Stimulated activated CD4-positive, alpha-beta T cell treated with anti-CD3 and anti-CD28 coated beads, Interleukin-12 subunit alpha, Interleukin-12 subunit beta, amount 100 ng/mL, for 4 hours (primary cell): ENCODE data around the gene PDE4A.
A peak's percentile ranks its signal among the peaks of the same experiment; 100 is the strongest.
"Not testable (repeated sequence)": the region's sequence is repeated elsewhere in the genome, so short reads cannot be mapped to it uniquely, and the experiment has no call there.

Experiments
- DNase-seq: peaks from one replicate; pipeline ENCODE4 v3.0.0-alpha.2; 2020

PDE4A gene

DNA sequence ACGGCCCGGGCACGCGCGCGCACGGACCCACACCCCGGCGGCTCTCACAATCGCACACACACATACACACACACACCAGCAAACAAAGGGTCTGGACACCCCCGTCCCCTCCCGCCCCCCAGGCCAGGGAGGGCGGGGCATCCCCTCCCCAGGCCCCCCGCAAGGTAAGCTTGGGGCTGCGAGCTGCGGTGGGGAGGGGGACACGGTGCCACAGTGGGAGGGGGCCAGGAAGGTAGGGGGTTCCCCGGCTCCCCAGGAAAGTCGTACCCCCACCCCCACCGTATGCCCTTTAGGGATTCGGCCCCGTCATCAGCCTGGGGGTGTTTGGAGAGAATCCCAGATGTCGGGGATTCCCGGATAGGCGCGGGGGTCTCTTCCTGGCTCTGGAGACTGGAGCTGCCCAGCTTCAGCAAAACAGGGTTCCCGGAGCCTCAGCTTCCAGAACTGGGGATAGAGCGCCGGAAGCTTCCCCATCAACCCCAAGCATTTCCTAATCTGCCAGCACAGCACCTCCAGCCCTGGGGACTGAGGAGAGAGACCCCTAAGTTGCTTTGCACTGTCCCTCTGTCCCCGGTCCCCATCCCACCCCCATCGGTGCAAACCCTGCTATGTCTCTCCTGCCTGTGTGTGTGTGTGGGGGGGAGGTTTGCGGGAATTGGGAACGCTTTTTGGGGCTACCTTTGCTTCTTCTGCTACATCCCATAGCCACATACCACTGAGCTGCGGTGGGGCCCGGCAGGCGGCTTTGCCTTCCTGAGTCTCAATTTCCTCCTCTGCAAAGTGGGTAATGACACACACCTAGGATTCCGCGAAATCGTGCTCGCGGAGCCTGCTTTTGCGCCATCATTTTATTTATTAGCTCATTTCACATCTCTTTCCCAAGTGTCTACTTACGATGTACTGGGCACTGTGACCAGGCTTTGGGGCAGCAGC is 15.2 kb upstream of the PDE4A start:
- DNase-seq: no peak

DNA sequence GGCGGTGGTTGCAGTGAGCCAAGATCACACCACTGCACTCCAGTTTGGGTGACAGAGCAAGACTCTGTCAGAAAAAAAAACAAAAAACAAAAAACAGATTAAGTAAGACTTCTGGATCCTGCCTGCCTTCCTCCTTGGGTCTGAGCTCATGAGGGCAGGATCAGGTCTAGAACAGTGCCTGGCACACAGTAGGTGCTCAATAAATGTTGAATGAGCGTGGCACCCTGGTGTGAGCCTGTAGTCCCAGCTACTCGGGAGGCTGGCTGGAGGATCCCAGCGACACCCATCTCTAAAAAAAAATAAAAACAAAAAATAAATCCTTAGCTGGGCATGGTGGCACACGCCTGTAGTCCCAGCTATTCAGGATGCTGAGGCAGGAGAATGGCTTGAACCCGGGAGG is 14.1 kb upstream of the PDE4A start:
- DNase-seq: no peak

GRCh38 chr19:10407096-10407495 is 13.2 kb upstream of the PDE4A start:
- DNase-seq: no peak

GRCh38 chr19:10408511-10409283 is 11.6 kb upstream of the PDE4A start:
- no peak for DNase-seq

GRCh38 chr19:10411224-10411623 is 9.1 kb upstream of the PDE4A start:
- DNase-seq: not testable (repeated sequence)

DNA sequence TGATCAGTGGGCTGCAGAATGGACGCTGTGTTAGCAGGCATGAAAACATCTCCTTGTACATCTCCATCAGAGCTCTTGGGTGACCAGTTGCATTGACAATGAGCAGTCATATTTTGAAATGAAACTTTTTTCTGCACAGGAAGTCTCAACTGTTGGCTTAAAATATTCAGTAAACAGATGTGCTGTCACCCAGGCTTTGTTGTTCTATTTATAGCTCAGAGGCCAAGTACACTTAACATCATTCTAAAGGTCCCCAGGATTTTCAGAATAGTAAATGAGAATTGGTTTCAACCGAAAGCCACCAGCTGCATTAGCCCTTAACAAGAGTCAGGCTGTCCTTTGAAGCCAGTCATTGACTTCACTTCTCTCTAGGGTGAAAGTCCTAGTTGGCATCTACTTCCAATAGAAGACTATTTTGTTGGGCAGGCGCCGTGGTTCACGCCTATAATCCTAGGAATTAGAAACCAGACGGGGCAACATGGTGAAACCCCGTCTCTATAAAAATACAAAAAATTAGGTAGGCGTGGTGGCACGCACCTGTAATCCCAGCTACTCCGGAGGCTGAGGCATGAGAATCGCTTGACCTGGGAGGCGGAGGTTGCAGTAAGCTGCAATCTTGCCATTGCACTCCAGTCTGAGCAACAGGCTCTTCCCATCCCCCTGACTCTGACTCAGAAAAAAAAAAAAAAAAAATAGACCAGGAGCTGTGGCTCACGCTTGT is 7.9 kb upstream of the PDE4A start:
- DNase-seq: no peak

- DNase-seq: no peak
Observed at GRCh38 chr19:10416083-10416379, 4.3 kb upstream of the PDE4A start.

DNA sequence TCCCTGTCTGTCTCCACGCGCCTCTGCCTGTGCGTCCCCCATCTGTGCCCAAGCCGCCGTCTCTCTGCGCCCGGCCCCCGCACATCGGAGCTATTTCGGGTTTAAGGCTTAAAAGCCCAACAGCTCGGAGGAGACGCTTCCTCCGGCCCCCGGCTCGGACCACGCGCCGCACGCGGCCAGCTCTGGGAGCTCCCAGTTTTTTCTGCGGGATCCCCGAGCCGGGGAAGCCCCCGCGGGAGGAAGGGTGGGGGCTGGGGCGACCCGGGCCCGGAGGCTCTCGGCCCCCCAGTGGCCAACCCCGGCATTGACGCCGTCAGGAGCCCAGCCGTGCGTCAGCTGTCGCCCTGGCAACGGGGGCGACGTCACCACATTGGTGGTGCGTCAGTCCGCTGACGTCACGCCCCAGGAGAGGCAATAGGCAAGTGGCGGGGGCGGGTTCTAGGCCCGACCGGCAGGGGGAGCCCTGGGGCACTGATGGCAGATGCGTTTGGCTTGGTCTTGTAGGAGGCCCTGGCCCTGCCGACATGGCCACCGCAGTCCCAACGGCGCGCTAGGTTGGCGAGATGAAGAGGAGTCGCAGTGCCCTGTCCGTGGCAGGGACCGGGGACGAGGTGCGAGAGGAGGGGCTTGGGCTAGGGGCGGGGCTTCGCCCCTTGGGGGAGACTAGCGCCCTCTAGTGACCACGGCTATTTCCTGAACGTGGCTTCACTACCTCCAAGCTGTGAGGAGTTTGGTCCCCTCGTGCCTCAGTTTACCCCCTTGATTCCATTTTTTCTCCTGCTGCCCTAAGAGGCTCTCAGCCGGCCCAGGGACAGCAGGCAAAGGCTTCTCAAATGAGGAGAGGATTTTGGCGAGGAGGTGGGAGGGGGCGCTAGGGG is 3.7 kb upstream of the PDE4A start:
- peak; percentile 92 for DNase-seq

DNA sequence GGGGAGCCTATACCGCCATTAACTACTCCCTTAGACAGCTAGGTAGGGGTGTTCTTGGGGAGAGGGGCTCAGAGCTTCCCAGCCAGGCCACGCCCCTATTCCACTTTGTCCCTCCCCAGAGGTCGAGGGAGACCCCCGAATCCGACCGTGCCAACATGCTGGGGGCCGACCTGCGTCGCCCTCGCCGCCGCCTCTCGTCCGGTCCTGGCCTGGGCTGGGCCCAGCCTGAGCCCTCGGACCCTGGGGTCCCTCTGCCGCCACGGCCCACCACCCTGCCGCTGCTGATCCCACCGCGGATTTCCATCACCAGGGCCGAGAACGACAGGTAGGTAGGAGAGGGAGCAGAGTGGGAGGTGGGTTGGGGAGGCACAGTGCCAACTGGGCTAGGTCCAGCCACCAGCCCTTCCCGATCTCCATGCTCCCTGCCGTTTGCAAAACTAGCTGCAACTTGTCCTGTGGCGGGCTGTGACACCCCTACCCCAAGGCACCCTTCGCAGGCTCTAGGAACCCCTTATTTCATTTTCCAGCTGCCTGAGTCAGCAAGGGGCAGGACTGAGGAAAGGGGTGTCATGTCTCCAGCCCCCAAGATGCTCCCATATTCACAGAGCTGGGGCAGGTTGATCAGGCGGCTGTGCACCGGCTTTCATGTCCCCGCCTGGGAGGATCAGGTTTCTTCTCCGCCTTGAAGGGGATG is 2.6 kb upstream of the PDE4A start:
- DNase-seq: no peak

DNA sequence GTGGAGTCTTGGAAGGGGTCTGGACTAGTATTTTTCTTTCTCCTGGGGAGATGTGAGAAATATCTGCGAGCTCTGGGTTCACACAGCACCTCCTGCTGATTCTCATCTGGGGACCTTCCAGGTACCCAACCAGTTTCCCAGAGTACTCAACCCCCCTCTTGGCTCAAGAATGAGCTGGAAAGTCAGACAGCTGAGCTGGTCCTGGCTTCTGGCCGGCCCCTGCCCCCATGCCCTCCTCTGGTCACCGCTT is 2.2 kb upstream of the PDE4A start:
- no peak for DNase-seq

- DNase-seq: no peak
Observed at GRCh38 chr19:10418485-10419199, 1.7 kb upstream of the PDE4A start.

DNA sequence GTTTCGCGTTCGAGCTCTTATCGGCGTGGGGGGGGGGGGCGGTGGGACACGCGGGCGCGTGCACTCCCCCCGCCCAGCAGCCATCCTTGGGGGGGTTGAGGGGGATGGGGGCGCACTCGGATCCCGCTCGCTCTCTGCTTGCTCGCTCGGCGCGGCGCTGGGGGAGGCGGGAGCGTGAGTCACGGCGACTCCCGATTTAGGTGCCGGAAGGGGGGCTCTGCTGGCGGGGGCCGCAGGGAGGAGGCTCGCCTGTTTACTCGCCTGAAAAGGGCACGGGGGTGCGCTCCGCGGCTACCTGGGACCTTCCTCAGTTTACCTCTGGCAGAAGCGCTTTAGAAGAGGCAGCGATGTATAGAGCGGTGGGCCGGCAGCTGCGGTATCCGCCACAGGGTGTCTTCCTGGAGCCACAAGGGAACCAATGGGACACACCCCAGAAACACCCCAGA is 1.1 kb upstream of the PDE4A start:
- no peak for DNase-seq

GRCh38 chr19:10419646-10420443 is 493 bp upstream of the PDE4A start:
- no peak for DNase-seq

DNA sequence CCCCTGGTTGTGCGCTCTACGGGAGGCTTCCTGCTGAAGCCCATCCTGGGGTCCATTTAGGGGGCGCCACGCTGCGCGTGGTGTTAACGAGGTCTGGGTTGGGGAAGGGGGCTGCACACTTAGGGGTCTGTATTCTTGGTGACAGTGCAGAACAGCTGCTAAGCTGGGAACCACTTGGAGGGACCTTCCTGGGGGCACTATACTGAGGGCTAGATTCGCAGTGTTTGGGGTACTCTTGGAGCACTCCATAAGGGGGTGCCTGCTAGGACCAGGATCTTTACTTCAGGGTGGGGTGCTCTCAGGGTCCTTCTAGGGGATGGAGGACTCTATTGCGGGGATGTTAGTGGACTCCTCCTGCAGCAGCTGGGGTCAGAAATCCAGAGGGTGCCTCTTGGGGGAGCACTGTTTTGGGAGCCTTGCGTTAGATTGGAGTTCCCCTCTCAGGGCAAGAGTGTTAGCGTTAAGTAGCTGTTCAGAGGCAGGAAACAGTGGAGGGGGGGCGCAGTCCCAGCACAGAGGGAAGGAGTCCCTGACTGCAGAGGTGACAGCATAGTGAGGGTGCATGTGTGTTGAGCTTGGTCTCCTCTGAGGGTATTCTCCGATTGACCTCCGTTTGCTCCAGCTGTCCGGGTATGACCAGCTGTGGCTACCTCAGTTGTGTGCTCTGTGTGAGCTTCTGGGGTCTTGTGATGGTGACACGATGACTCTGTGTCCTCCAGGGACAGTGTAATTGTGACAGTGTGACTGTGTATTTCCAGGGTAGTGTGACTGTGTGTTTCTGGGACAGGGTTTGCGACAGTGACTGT is 1.1 kb downstream of the PDE4A start:
- DNase-seq: no peak

DNA sequence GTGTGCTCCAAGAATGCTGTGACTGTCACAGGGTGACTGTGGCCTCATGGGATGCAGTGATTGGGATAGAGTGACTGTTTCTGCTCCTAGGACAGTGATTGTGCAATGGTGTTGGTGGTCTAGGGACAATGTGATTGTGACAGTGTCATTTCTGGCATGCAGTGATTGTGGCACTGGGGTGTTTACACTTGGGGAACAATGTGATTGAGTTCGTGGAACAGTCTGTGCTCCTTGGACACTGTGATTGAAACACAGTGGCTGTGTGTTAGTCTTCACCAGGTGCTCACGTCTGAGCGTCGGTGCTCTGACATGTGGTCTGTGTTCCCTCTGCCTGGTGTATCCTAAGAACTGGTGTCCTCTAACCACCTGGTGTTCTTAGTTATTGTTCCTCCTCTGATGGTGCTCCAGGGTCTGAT is 1.7 kb downstream of the PDE4A start:
- DNase-seq: no peak

GRCh38 chr19:10422846-10423245 is 2.5 kb downstream of the PDE4A start:
- no peak for DNase-seq

DNA sequence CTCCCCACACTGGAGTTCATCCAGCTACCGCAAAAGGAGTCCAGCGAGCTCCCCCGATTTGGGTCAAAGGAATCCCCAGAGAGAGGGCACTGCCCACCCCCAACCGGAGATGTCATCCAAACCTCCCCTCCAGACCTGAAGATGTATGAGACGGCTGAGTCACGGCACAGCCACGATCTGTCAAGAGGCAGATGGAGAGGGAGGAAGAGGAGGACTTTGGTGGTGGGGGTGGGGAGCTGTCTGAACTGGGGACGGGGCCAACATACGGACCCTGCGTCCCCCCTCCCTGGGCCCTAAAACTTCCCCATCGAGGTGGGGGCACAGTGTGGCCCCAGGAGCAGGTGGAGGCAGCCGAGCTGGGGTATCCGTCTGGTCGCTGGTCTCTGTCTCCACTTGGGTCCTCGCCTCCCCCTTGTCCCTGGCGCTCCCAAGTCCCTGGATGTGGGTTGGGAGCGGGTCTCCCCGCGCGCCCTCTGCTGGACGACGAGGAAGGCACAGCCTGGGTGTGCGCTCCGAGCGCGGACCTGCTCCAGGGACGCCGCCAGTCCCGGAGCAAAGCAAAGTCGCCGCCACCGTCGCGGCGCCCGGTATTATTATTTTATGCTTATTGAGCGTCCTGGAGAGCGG is 3.8 kb downstream of the PDE4A start:
- peak; percentile 68 for DNase-seq

DNA sequence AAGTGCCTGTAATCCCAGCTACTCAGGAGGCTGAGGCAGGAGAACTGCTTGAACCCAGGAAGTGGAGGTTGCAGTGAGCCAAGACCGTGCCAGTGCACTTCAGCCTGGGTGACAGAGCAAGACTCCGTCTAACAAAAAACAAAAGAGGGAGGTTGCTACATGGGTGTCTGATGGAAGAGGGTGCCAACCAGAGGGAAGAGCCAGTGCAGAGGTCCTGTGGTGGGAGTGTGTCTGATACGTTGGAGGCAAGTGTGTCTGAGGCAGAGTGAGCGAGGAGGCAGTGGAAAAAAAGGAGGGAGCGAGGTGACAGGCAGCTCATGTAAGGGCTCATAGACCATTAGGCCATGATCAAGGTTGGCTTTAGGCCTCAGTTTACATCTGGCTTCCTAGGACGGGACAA is 6.8 kb downstream of the PDE4A start:
- no peak for DNase-seq

- DNase-seq: no peak
Observed at GRCh38 chr19:10428996-10429381, 8.7 kb downstream of the PDE4A start.
